ENCODE measurements around the gene PTPRT. TPM values are rescaled to one million over a fixed set of nuclear protein-coding genes. Genes with fewer than 3 reads are reported as not detected.

The PTPRT gene
- total and polyA plus RNA-seq, 2 experiments from 2014 or later, result not detected

GRCh38 chr20:42779216-42779615 is 410.5 kb downstream of the PTPRT start:
- no peaks in the 10 kb centered on the region for H3K79me2 ChIP-seq (replicated peaks; ENCODE audit: insufficient read depth)
- no peak overlapping the region for H3K27ac Mint-ChIP-seq
- H3K4me2 ChIP-seq, result no peak overlapping the region
- TF ChIP-seq NANOG (IDR thresholded peaks at IDR 0.05; ENCODE audit: borderline replicate concordance), result no peak
- no peak for TF ChIP-seq JUNB (IDR thresholded peaks at IDR 0.05; ENCODE audit: unreplicated experiment)
- TF ChIP-seq ZNF114 (CRISPR knock-in tag; IDR thresholded peaks at IDR 0.05), result no peak
- no peak for TF ChIP-seq REST (IDR thresholded peaks at IDR 0.05; ENCODE audit: unreplicated experiment)
- no peak for TF ChIP-seq EZH2phosphoT487 (IDR thresholded peaks at IDR 0.05; ENCODE audit: unreplicated experiment)
- no peak for TF ChIP-seq POLR2AphosphoS5 (IDR thresholded peaks at IDR 0.05; ENCODE audit: low read depth)
- TF ChIP-seq ETS1 (IDR thresholded peaks at IDR 0.05), result no peak
- no peak for TF ChIP-seq ZNF462 (CRISPR knock-in tag; IDR thresholded peaks at IDR 0.05)
- TF ChIP-seq CTCF (conservative IDR thresholded peaks at IDR 0.05; ENCODE audit: low read depth in 2 of 2), result no peak
- TF ChIP-seq ZNF331 (CRISPR knock-in tag; IDR thresholded peaks at IDR 0.05; ENCODE audit: low read depth), result no peak
- no peak for TF ChIP-seq EZH2 (IDR thresholded peaks at IDR 0.05; ENCODE audit: low read depth, unreplicated experiment)
- no peak for TF ChIP-seq STAT1 (IDR thresholded peaks at IDR 0.05; ENCODE audit: unreplicated experiment)
- no peak for TF ChIP-seq CREB1 (CRISPR knock-in tag; IDR thresholded peaks at IDR 0.05; ENCODE audit: low read depth)
- DNase-seq (ENCODE audit: low spot score) (no peak), ATAC-seq (no peak)
- peaks cover 9% of the 10 kb centered on the region for H3K27me3 Mint-ChIP-seq (ENCODE audit: insufficient read depth, low read depth, poor library complexity)
- H2AFZ ChIP-seq, result no peak overlapping the region
- peaks cover 40% of the 10 kb centered on the region for H3K36me3 Mint-ChIP-seq (ENCODE audit: low read depth)
- H3F3A ChIP-seq (replicated peaks; ENCODE audit: low read depth), result no peaks in the 10 kb centered on the region
- H3K9me3 Mint-ChIP-seq, result peaks cover 94% of the 10 kb centered on the region
- no peaks in the 10 kb centered on the region for H3K4me1 Mint-ChIP-seq
- no peak overlapping the region for H3K4me3 ChIP-seq
- H4K20me1 ChIP-seq (replicated peaks; ENCODE audit: insufficient read depth), result no peaks in the 10 kb centered on the region
- no peak overlapping the region for H3K4me3 Mint-ChIP-seq
- no peaks in the 10 kb centered on the region for H3K4me1 ChIP-seq (ENCODE audit: insufficient read depth)
- no peaks in the 10 kb centered on the region for H3K27me3 ChIP-seq (ENCODE audit: insufficient read depth)
- no peaks in the 10 kb centered on the region for H3K9me2 ChIP-seq (ENCODE audit: insufficient read depth)
- H3K36me3 ChIP-seq (ENCODE audit: insufficient read depth), result no peaks in the 10 kb centered on the region
- no peak overlapping the region for H3K27ac ChIP-seq (ENCODE audit: low read depth)
